Naive B cell (primary cell): Measurements from ENCODE around the gene CDHR2. TPM values are rescaled to one million over a fixed set of nuclear protein-coding genes. Genes with fewer than 3 reads are reported as not detected.
A peak's percentile ranks its signal among the peaks of the same experiment; 100 is the strongest.

Source experiments
- ATAC-seq, 2 donors: fragments of 150-1000 bp; cut with Tn5 transposase; 2 replicates each; pipeline ENCODE4 v1.10.0; 2021; ENCODE audit warnings: low read depth in 2 of 2, mild to moderate bottlenecking in 2 of 2, moderate library complexity in 2 of 2
- DNase-seq: peaks from one replicate; pipeline ENCODE4 v3.0.0; 2022
- H3K27ac Mint-ChIP-seq, 6 donors: one replicate each; pipeline ENCODE4 v1.8.0; 2020 to 2022; ENCODE audit warnings: mild to moderate bottlenecking in 6 of 6, mixed read lengths in 6 of 6, moderate library complexity in 5 of 6, inconsistent platforms in 2 of 6
- H3K27me3 Mint-ChIP-seq, 3 donors: one replicate each; pipeline ENCODE4 v1.8.0; 2021 to 2022; ENCODE audit warnings: mixed read lengths in 3 of 3, mild to moderate bottlenecking in 1 of 3
- H3K36me3 Mint-ChIP-seq, 2 donors: one replicate each; pipeline ENCODE4 v1.8.0; 2020 to 2022; ENCODE audit warnings: mixed read lengths in 2 of 2, inconsistent platforms in 1 of 2, mild to moderate bottlenecking in 1 of 2
- H3K4me1 Mint-ChIP-seq, 3 donors: one replicate each; pipeline ENCODE4 v1.8.0; 2020 to 2022; ENCODE audit warnings: mixed read lengths in 3 of 3, inconsistent platforms in 1 of 3, mild to moderate bottlenecking in 1 of 3, moderate library complexity in 1 of 3
- H3K4me3 Mint-ChIP-seq, 8 donors: one replicate each; pipeline ENCODE4 v1.8.0; 2020 to 2022; ENCODE audit warnings: mild to moderate bottlenecking in 8 of 8, mixed read lengths in 8 of 8, moderate library complexity in 8 of 8, inconsistent platforms in 2 of 8
- H3K9me3 Mint-ChIP-seq, 7 donors: one replicate each; pipeline ENCODE4 v1.8.0; 2020 to 2022; ENCODE audit warnings: mixed read lengths in 7 of 7, mild to moderate bottlenecking in 5 of 7, inconsistent platforms in 2 of 7, moderate library complexity in 1 of 7
- polyA plus RNA-seq, 6 donors: library from polyadenylated mRNA; unstranded; fragments of 300-500 nt; fragmentation: Illumina TruSeq; gene quantifications; one replicate each; pipeline ENCODE4 v1.2.3, GENCODE V29; 2021; ENCODE audit warnings: low read depth in 6 of 6

Gene CDHR2
- polyA plus RNA-seq, 6 donors from 2014 or later, result not detected

DNA sequence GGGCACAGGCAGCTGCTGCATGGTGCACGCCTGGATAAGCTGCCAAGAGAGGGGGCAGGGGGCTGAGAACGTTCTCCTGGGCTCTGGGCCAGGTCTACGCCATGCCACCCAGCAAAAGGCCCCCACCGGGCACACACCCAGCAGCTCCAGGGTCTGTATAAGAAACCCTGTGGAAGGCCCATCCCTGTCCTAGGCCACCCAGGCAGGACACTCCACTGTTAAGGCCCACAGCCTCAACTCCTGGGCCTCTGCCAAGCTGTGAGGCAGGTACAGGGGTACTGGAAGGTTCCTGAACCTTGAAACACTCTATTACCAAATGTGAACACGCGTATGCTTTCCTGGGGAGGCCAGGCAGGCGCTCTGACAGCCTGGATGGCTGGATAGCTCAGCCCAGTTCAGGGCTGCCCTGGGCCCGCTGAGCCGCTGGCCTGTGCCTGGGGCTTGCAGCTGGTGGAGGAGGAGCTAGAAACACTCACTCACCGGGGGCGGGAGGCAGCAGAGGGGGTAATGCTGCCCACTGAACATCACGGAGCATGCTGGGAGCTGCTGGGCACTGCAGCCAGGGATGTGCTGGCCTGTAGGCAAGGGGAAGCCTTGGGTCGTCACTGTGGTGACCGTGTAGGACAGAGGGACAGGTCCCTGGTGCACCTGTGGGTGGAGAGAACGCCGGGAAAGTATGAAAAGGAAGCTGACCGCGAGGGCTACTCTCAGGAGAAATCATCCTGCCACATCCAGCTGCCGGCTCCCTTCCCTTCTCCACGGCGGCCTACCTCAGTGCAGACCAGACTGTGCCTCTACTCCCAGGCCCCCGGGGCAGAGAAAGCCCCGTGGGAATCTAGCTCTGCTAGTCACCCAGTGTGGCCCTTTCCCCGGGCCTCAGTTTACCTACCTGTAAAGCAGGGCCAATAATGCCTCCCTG, 17.9 kb upstream of the CDHR2 start:
- Mint-ChIP-seq H3K36me3 (peaks cover 0 to 8% of the 10 kb centered on the region in 2 donors), H3K4me3 (peak overlapping the region in 6 of 8 donors; percentile 59 to 84 (median 69)), H3K27ac (peak overlapping the region in 3 of 6 donors; percentile 42 to 77 (median 77)), H3K27me3 (no peaks in the 10 kb centered on the region), H3K9me3 (no peaks in the 10 kb centered on the region), H3K4me1 (peaks cover 41 to 53% (median 43%) of the 10 kb centered on the region in 3 donors)
- no peak for DNase-seq
- ATAC-seq, result no peak

DNA sequence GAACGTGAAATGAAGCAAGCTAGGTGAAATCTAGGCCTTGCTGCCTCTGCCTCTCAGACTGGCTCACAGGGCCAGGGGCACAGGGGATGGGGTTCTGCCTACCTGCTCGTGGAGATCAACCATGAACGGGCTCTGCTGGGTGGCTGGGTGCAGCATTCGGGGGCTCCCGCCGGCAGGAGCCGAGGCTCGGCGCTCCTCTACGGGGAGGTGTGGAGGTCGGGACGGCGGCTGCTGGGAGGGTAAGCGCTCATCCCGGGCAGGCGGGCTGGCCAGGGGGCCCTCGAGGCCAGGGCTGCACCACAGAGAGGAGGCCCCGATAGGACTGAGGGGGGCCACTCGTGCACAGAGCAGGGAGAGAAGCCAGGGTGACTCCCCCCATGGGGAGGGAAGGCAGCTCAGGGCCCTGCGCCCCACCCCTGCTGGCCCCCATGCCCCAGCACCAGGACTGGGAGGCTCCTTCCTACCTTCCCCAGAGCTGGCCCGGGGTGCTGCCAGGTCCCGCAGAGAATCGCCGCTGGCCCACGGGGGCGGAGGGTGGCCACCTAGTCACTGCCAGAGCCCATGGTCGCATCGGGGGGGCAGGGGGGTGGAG, 17.1 kb upstream of the CDHR2 start:
- Mint-ChIP-seq H3K9me3 (no peaks in the 10 kb centered on the region), H3K27me3 (no peaks in the 10 kb centered on the region), H3K36me3 (peaks cover 0 to 8% of the 10 kb centered on the region in 2 donors), H3K27ac (peak overlapping the region in 2 of 6 donors; percentile 77), H3K4me3 (peak overlapping the region in 2 of 8 donors; percentile 61 to 68), H3K4me1 (peaks cover 41 to 53% (median 43%) of the 10 kb centered on the region in 3 donors)
- DNase-seq (no peak), ATAC-seq (no peak)

DNA sequence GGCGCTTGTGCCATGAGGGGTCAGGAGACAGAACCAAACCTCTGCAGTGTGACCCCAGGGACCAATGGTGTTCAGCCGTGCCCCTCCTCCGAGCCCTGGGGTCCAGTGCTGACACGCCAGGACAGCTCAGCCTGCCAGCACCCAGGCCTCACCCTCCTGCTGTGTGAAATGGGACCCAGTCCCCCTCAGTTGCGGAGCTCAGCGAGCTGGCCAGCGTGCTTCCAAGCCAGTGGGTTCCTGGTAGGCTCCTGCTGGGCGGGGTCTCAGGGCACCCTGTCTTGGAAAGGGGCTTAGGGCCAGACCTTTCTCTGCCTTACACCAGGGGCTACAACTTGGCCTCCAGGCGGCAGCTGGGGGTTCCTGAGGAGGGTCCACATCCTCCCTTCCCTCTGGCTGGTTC, 16.3 kb upstream of the CDHR2 start:
- H3K4me1 Mint-ChIP-seq, result peaks cover 42 to 56% (median 43%) of the 10 kb centered on the region in 3 donors

DNA sequence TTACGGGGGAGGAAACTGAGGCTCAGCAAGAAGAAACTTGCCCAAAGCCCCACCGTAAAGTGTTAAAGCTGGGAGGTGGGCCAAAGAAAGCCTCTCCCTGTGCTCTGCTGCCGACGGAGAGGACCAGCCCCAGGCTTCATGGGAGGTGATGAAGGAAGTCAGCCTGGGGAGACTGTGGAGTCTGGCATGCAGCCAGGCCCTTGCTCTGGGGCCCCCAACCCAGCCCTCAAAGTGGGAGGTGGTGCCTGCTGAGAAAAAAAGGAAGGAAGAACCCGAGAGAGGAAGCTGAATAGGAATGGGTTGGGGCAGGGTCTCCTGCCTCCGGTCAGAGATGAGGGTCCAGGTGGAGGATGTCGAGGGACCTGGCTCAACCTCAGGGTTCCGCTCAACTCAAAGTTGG, 15.8 kb upstream of the CDHR2 start:
- H3K27ac Mint-ChIP-seq, result peak overlapping the region; percentile 67 to 99 (median 96)
- peaks cover 0 to 8% of the 10 kb centered on the region in 2 donors for H3K36me3 Mint-ChIP-seq
- peak; percentile 21 for DNase-seq
- peak overlapping the region; percentile 95 to 100 (median 99) for H3K4me3 Mint-ChIP-seq
- H3K27me3 Mint-ChIP-seq, result no peaks in the 10 kb centered on the region
- H3K9me3 Mint-ChIP-seq, result no peaks in the 10 kb centered on the region
- peaks cover 45 to 62% (median 47%) of the 10 kb centered on the region in 3 donors for H3K4me1 Mint-ChIP-seq
- ATAC-seq, result no peak

More for the DNA sequence above, 16.3 kb upstream of the CDHR2 start:
- no peaks in the 10 kb centered on the region for H3K27me3 Mint-ChIP-seq
- H3K36me3 Mint-ChIP-seq, result peaks cover 0 to 8% of the 10 kb centered on the region in 2 donors
- peak overlapping the region in 4 of 6 donors; percentile 24 to 99 (median 96) for H3K27ac Mint-ChIP-seq
- no peak for DNase-seq
- H3K4me3 Mint-ChIP-seq, result peak overlapping the region; percentile 2 to 100 (median 98)
- ATAC-seq, result no peak
- no peaks in the 10 kb centered on the region for H3K9me3 Mint-ChIP-seq

DNA sequence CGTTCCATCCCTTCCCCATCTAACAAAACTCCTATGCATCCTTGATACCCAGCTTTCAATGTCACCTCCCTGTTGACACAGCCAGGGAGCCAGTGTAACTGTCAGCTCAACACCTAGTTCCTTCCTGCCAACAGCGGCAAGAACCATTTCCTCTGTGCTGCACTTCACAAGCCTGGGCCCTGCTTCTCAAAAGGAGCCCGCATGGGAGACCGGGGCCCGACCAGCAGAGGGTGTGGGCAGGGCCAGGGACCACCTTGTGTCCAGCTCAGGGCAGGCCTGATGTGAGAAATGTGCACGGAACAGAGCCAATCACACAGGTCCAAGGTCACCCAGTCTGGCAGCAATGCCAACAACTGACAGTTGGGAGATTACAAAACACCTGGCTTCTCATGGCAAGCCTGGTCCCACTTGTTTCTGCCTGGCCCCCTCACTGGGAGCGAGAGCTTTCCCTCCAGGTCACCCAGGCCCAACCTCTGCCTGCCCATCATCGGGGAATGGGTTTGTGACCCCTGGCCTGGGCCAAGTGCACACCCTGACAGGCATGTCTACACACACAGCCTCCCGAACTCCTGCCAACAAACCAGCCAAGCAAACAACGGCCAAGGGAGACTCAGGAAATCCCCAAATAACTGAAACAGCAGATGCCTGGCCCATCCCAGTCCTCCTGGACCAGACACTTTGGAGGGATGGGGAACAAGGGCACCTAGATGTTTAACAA, 15.1 kb upstream of the CDHR2 start:
- DNase-seq, result peak; percentile 40

DNA sequence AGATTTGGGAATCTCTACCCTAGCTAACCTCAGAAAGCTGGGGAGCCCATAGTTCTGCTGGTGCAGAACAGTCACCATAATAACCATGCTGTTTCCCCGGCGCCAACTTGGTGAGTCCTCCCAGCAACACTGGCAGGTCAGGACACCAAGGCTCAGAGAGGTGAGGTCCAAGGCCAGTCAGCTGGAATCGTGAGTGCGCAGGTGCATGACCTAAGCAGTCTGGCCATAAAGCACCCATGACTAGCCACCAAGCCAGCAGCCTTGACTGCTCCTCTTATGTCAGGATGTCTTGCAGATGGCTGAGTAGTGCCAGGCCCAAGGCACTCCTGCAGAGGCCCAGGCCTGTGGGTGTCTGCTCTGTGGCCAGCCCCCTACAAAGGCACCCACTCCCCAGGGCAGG, 14.5 kb upstream of the CDHR2 start:
- peak overlapping the region; percentile 95 to 100 (median 99) for H3K4me3 Mint-ChIP-seq
- DNase-seq, result no peak
- H3K36me3 Mint-ChIP-seq, result peaks cover 0 to 4% of the 10 kb centered on the region in 2 donors
- no peaks in the 10 kb centered on the region for H3K27me3 Mint-ChIP-seq
- peaks cover 44 to 56% (median 45%) of the 10 kb centered on the region in 3 donors for H3K4me1 Mint-ChIP-seq
- no peaks in the 10 kb centered on the region for H3K9me3 Mint-ChIP-seq
- no peak for ATAC-seq
- H3K27ac Mint-ChIP-seq, result peak overlapping the region; percentile 87 to 99 (median 96)

More for the DNA sequence above, 15.1 kb upstream of the CDHR2 start:
- Mint-ChIP-seq H3K27ac (peak overlapping the region; percentile 87 to 99 (median 96)), H3K4me1 (peaks cover 48 to 61% (median 48%) of the 10 kb centered on the region in 3 donors), H3K36me3 (peaks cover 0 to 8% of the 10 kb centered on the region in 2 donors), H3K4me3 (peak overlapping the region; percentile 95 to 100 (median 99)), H3K9me3 (no peaks in the 10 kb centered on the region), H3K27me3 (no peaks in the 10 kb centered on the region)
- no peak for ATAC-seq

DNA sequence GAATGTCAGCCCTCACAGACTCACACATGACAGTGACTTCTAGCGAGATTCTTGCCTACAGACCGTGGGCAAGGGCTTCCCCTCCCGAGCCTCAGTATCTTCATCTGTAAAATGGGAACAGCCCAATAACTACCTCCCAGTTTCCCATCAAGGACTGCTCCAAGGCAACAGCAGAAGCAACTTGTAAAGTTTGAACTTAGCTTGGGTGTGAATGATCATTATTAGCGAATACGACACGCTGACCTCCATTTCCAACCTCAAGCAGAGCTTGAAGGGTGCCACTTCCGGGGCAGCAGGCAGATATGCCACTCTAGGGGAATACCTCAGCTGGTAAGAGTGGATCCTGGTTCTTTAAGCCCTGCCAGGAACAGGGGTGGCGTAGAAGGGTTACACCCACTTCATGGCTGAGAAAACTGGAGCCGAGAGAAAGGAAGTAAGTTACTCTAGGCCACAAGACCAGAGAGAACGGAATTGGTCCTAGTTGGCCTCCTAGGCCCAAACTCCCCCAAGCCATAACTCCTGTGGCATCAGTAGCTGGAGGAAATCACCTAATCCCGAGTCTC, 14.0 kb upstream of the CDHR2 start:
- DNase-seq (peak; percentile 64), ATAC-seq (peak; percentile 3 to 6)
- H3K36me3 Mint-ChIP-seq, result no peaks in the 10 kb centered on the region
- H3K27me3 Mint-ChIP-seq, result no peaks in the 10 kb centered on the region
- H3K4me3 Mint-ChIP-seq, result peak overlapping the region; percentile 95 to 100 (median 99)
- H3K27ac Mint-ChIP-seq, result peak overlapping the region; percentile 87 to 99 (median 96)
- H3K9me3 Mint-ChIP-seq, result no peaks in the 10 kb centered on the region
- peaks cover 45 to 56% (median 48%) of the 10 kb centered on the region in 3 donors for H3K4me1 Mint-ChIP-seq

DNA sequence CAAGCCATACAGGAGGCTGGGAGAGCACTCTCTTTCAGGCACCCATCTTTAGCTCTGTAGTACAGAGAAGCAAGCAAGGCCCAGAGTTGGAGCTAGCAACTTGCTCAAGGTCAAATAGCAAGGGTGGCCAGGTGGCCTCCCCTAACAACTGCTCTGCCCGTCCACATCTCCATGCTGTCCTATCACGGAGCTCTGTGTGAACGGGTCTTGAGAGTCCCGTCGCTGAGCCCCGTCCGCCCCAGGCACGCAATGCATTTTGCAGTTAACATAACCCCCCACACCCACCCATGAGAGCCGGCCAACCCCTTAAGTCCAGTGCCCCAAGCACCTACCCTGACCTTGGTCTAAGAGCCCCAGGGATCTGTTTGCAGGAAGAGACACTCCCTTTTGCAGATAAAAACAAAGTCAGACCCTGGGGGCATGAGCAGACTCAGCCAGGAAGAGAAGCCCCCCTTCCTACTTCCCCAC, 13.4 kb upstream of the CDHR2 start:
- H3K9me3 Mint-ChIP-seq, result no peaks in the 10 kb centered on the region
- DNase-seq (no peak), ATAC-seq (no peak)
- peaks cover 46 to 57% (median 53%) of the 10 kb centered on the region in 3 donors for H3K4me1 Mint-ChIP-seq
- no peaks in the 10 kb centered on the region for H3K27me3 Mint-ChIP-seq
- no peaks in the 10 kb centered on the region for H3K36me3 Mint-ChIP-seq
- H3K27ac Mint-ChIP-seq, result peak overlapping the region; percentile 87 to 99 (median 96)
- H3K4me3 Mint-ChIP-seq, result peak overlapping the region; percentile 95 to 100 (median 99)

DNA sequence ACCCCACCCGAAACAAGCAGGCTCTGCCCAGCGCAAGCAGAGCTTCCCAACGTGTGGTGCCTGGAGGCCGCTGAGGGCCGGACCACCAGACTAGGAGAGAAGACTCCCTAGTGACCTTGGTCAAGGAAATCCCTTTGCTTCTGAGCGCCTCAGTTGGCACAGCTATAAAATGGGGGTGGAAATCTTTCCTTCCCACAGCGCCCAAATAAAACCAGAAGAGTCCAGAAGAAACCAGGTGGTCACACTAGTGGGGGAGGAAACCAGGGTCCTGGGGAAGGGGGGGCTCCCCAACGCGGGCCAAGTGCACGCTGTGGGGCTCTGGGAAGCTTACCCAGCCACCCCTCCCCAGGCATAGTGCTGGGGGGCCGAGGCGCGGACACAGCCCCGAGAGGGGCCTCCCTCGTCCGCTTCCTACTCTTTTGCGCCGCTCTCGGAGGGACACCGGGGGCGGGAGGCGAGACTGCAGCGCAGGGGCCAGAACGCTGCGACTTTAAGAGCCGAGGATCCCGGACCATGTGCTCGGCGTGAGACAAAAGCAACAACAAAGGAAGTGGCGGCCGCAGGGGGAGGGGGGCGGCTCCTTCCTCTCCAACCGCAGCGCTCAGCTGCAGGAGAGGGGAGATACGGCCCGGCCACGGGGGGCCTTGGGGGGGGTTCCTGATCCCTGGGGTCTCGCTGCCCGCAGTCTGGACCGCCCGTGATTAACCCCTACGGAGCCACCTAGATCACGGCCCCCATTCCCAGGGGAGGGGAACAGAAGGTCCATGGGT, 12.8 kb upstream of the CDHR2 start:
- ATAC-seq, result peak; percentile 25 to 29
- peak; percentile 82 for DNase-seq
- no peaks in the 10 kb centered on the region for H3K9me3 Mint-ChIP-seq
- peak overlapping the region; percentile 95 to 100 (median 99) for H3K4me3 Mint-ChIP-seq
- H3K27me3 Mint-ChIP-seq, result no peaks in the 10 kb centered on the region
- peaks cover 49 to 59% (median 54%) of the 10 kb centered on the region in 3 donors for H3K4me1 Mint-ChIP-seq
- H3K27ac Mint-ChIP-seq, result peak overlapping the region; percentile 87 to 99 (median 96)
- H3K36me3 Mint-ChIP-seq, result no peaks in the 10 kb centered on the region

DNA sequence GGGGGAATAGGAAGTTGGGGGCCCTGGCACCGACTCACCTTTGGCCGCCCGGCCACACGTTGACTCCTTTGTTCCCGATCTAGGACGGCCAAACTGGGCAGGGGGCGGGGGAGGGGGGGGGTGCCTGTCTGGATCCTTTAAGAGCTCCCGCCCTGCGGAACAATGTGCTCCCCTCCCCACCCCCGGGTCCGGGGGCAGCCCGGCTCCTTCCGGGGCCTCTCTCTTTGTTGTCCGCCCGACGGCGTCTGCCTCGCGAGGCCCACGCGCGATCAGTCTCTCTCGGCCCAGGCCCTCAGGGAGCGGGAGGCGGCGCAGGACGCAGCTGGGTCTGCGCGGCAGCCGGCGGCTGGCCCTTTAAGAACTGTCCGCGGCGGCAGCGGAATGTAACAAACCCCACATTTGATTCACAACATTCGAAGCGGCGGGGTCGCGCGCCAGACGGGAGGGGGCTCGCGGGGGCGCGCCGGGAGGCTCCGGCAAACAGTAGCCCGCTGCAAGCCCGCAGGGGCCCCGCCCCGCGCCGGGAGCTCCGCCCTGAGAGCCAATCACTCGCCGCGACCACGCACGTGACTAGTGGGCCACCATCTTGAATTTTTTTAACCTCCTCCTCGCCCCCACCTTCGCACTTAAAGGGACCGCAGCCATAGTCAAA, 12.1 kb upstream of the CDHR2 start, which contains the start of gene RNF44:
TSS of gene RNF44 (minus strand) at position 501 of the 652 bp plus-strand sequence. CDS start 4,930 bp downstream, outside the sequence.
- Mint-ChIP-seq H3K36me3 (no peaks in the 10 kb centered on the region), H3K4me3 (peak within 1 kb of the TSS; percentile 95 to 100 (median 99)), H3K9me3 (no peaks in the 10 kb centered on the region), H3K27me3 (no peaks in the 10 kb centered on the region), H3K27ac (peak within 1 kb of the TSS; percentile 96 to 100 (median 100)), H3K4me1 (peaks cover 56 to 65% (median 61%) of the 10 kb centered on the region in 3 donors)
- ATAC-seq (peak; percentile 64 to 68), DNase-seq (peak; percentile 99)

DNA sequence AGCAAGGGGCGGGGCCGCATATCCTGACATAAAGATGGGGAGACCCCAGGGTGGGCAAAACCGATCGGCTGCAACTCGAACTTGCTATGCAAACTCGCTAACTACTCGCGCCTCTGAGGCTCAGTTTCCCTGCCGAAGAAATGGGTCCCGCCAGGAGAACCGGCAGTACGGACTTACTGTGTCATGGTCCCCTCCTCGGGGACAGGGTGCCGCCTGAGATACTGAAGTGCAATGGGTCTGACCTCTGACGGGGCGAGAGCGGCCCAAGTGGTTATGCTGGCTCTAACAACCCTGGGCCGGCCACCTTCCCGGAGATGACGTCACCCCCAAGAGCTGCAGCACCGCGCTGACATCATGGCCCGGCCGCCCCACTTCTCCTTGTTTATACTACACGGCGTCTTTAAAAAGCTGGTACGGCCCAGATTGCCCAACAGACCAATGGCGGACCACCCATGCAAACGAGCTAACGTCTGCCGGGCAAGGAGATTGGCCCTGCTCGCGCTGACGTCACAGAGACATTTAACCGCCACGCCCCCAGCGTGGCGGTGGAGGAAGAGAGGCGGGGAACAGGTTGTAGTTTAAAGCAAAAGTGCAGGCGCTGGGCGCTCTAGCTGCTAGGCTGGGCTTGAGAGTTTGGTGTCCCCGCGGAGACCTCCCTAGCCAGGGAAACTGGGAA, 11.4 kb upstream of the CDHR2 start:
- ATAC-seq (peak; percentile 75), DNase-seq (peak; percentile 96)
- H3K4me1 Mint-ChIP-seq, result peaks cover 62 to 71% (median 66%) of the 10 kb centered on the region in 3 donors
- peak overlapping the region; percentile 96 to 100 (median 100) for H3K27ac Mint-ChIP-seq
- H3K27me3 Mint-ChIP-seq, result no peaks in the 10 kb centered on the region
- H3K36me3 Mint-ChIP-seq, result no peaks in the 10 kb centered on the region
- peak overlapping the region; percentile 95 to 100 (median 99) for H3K4me3 Mint-ChIP-seq
- no peaks in the 10 kb centered on the region for H3K9me3 Mint-ChIP-seq
